Endothelial cell of umbilical vein (primary cell): ENCODE data around the gene DLK1. TPM values are rescaled to one million over a fixed set of nuclear protein-coding genes. Genes with fewer than 3 reads are reported as not detected.

ENCODE experiments used
- BruUV-seq: library from RNA; stranded (reverse); fragments of 400-500 nt; replicated peaks from 2 replicates; lab custom pipeline; 2021; lab: Mats Ljungman, UMichigan
- CTCF ChIA-PET: fragments of 300-600, 350-600 bp; sonication (Branson Sonifier 250); formaldehyde crosslinking; loops from one replicate; lab custom pipeline; 2021; ENCODE audit warnings: antibody characterized with exemption, inconsistent platforms; lab: Charles Lee
- POLR2A ChIA-PET: fragments of 300-600, 350-600 bp; sonication (Branson Sonifier 250); formaldehyde crosslinking; loops from one replicate; lab custom pipeline; 2021; ENCODE audit warnings: antibody characterized with exemption, inconsistent platforms; lab: Charles Lee
- DNase-seq: peaks from one replicate; pipeline ENCODE4 v3.0.0-alpha.2; 2011; ENCODE audit warnings: low read depth, low spot score
- FAIRE-seq: peaks from 2 replicates; lab custom pipeline; 2011; peaks lifted over from hg19 to GRCh38; lab: Jason Lieb, UNC
- H2AFZ ChIP-seq: 2 replicates; pipeline ENCODE4 v1.6.0; 2012; ENCODE audit warnings: low read depth, low read length, control low read depth, inconsistent platforms
- H3K27ac ChIP-seq: 2 replicates; pipeline ENCODE4 v1.5.1; 2011; ENCODE audit warnings: low read depth, mild to moderate bottlenecking, control low read depth, low read length, moderate library complexity; ENCODE audit not compliant: insufficient read depth
- H3K27me3 ChIP-seq, 2 experiments: 2 replicates each; pipeline versions ENCODE4 v1.6.0 to v1.6.1; 2011; ENCODE audit warnings: low read length in 2 of 2, mixed read lengths in 1 of 2; ENCODE audit not compliant: control insufficient read depth in 2 of 2, insufficient read depth in 2 of 2
- H3K36me3 ChIP-seq, 2 experiments: 2 replicates in 1 of 2; 3 replicates in 1 of 2; pipeline ENCODE4 v1.5.1; 2011; ENCODE audit warnings: low read length in 2 of 2, mild to moderate bottlenecking in 1 of 2, moderate library complexity in 1 of 2; ENCODE audit not compliant: control insufficient read depth in 2 of 2, insufficient read depth in 2 of 2; ENCODE audit errors: extremely low read depth in 1 of 2
- H3K4me1 ChIP-seq: 3 replicates; pipeline ENCODE4 v1.5.1; 2011; ENCODE audit warnings: mild to moderate bottlenecking, low read length; ENCODE audit not compliant: control insufficient read depth, insufficient read depth; ENCODE audit errors: extremely low read depth
- H3K4me2 ChIP-seq: 2 replicates; pipeline ENCODE4 v1.6.1; 2011; ENCODE audit warnings: low read length, control low read depth, mixed read lengths; ENCODE audit not compliant: insufficient read depth
- H3K4me3 ChIP-seq, 3 experiments: fragments of 200-600 bp in 1 of 3; sonication (generic), shearing (Covaris generic) in 1 of 3; replicated peaks in 1 of 3; 2 replicates each; pipeline ENCODE4 v1.5.1; 2011 to 2016; ENCODE audit warnings: control low read depth in 3 of 3, low read length in 3 of 3, mild to moderate bottlenecking in 2 of 3, inconsistent platforms in 1 of 3, low read depth in 1 of 3, moderate library complexity in 1 of 3; ENCODE audit not compliant: insufficient read depth in 1 of 3
- H3K79me2 ChIP-seq: 2 replicates; pipeline ENCODE4 v1.6.0; 2012; ENCODE audit warnings: low read length, inconsistent platforms; ENCODE audit not compliant: control insufficient read depth, insufficient read depth
- H3K9ac ChIP-seq: replicated peaks from 2 replicates; pipeline ENCODE3; 2011; ENCODE audit warnings: low read length, control low read depth; ENCODE audit not compliant: insufficient read depth; ENCODE audit errors: extremely low read depth
- H3K9me1 ChIP-seq: replicated peaks from 3 replicates; pipeline ENCODE4 v1.6.0; 2011; ENCODE audit warnings: mild to moderate bottlenecking, low read length; ENCODE audit not compliant: control insufficient read depth, insufficient read depth; ENCODE audit errors: extremely low read depth
- H3K9me3 ChIP-seq: replicated peaks from 2 replicates; pipeline ENCODE4 v1.5.1; 2012; ENCODE audit warnings: low read length, inconsistent platforms; ENCODE audit not compliant: control insufficient read depth, insufficient read depth
- H4K20me1 ChIP-seq: replicated peaks from 2 replicates; pipeline ENCODE3; 2011; ENCODE audit warnings: mild to moderate bottlenecking, low read length; ENCODE audit not compliant: control insufficient read depth, insufficient read depth; ENCODE audit errors: extremely low read depth
- CTCF ChIP-seq, 2 donors: IDR thresholded peaks; 1 replicate in 1 of 2; 2 replicates in 1 of 2; pipeline ENCODE4 v1.5.1; 2011; ENCODE audit warnings: low read length in 2 of 2, mild to moderate bottlenecking in 2 of 2, moderate library complexity in 2 of 2, control low read depth in 1 of 2, inconsistent platforms in 1 of 2, low read depth in 1 of 2; ENCODE audit not compliant: insufficient read depth in 1 of 2; ENCODE audit errors: extremely low read depth in 1 of 2
- EZH2 ChIP-seq: IDR thresholded peaks from 2 replicates; pipeline ENCODE4 v1.6.1; 2012; ENCODE audit warnings: borderline replicate concordance, low read depth, mild to moderate bottlenecking, moderate library complexity, low read length, inconsistent platforms; ENCODE audit not compliant: severe bottlenecking
- GATA2 ChIP-seq: IDR thresholded peaks from 2 replicates; pipeline ENCODE4 v1.7.0; 2011; ENCODE audit warnings: low read depth, mild to moderate bottlenecking, moderate library complexity, mixed read lengths, low read length; ENCODE audit not compliant: insufficient read length, insufficient read depth
- MAX ChIP-seq: IDR thresholded peaks from 2 replicates; pipeline ENCODE4 v1.6.1; 2011; ENCODE audit not compliant: insufficient read depth, insufficient read length
- dilution Hi-C: fragments of 300-500 bp; cut with MboI; formaldehyde crosslinking; loops from one replicate; pipeline ENCODE4 v1.15.0; 2019; ENCODE audit warnings: low sequenced_read_pairs; ENCODE audit not compliant: extremely low pct_ligation_motif_present
- intact Hi-C: fragments of 100-400 bp; cut with micrococcal nuclease; formaldehyde crosslinking; loops from one replicate; pipeline ENCODE4 v1.10.0; 2022
- polyA plus RNA-seq, 4 experiments: library from polyadenylated mRNA; depleted of rRNA in 3 of 4; stranded (reverse) in 3 of 4; unstranded in 1 of 4; fragments of >200 nt; gene quantifications; 2 replicates each; pipeline versions ENCODE4 v1.2.1 to v1.2.3, GENCODE V29; 2011 to 2012; ENCODE audit warnings: missing spikeins in 1 of 4
- total RNA-seq: library from RNA; stranded (reverse); gene quantifications from 2 replicates; pipeline ENCODE4 v1.2.3, GENCODE V29; 2021

Gene DLK1
- total and polyA plus RNA-seq, 2 donors (not counting 3 experiments of a cell fraction or from before 2014, with no cell fraction given), result not detected

- POLR2A ChIA-PET, result interaction anchor here (0.6 kb wide), 1 partner anchor 388 kb away, joined by 3 read pairs; no protein-coding TSS in a partner anchor
- no peak overlapping the region for H3K27ac ChIP-seq
These were observed 46.8 kb upstream of the DLK1 start for GRCh38 chr14:100679707-100680438.

More at GRCh38 chr14:100679707-100680438, 46.8 kb upstream of the DLK1 start:
- Histone ChIP-seq H3K36me3 (no peaks in the 10 kb centered on the region), H2AFZ (no peak overlapping the region), H3K4me3 (no peak overlapping the region), H3K79me2 (no peaks in the 10 kb centered on the region), H3K9me3 (no peaks in the 10 kb centered on the region), H3K9me1 (no peaks in the 10 kb centered on the region), H3K9ac (no peak overlapping the region), H3K27me3 (no peaks in the 10 kb centered on the region), H3K4me2 (no peak overlapping the region), H4K20me1 (no peaks in the 10 kb centered on the region), H3K4me1 (peaks cover 8% of the 10 kb centered on the region)
- FAIRE-seq (no peak), DNase-seq (no peak)
- BruUV-seq, result no TSS peak
- CTCF ChIA-PET, result interaction anchor here (0.7 to 1.6 kb wide), 5 partner anchors 17 to 294 kb away, joined by 3 to 4 read pairs (median 3); no protein-coding TSS in a partner anchor
- intact Hi-C loops (no loop called here), dilution Hi-C loops (no loop called here)
- TF ChIP-seq GATA2 (no peak), EZH2 (no peak), MAX (no peak), CTCF (IDR thresholded peaks at IDR 0.05; ENCODE audit: extremely low read depth in 1 of 2, insufficient read depth in 1 of 2, low read depth in 1 of 2, low read length in 2 of 2) (no peak)
